Skeletal muscle tissue (tissue), 4 donors: Measurements from ENCODE around the gene GRAMD2A. TPM values are rescaled to one million over a fixed set of nuclear protein-coding genes. Genes with fewer than 3 reads are reported as not detected.

Source experiments
- H3K27ac ChIP-seq: one replicate; pipeline ENCODE4 v1.7.0; 2013; ENCODE audit warnings: mild to moderate bottlenecking, low read depth, low read length, inconsistent platforms
- H3K27me3 ChIP-seq, 3 donors: one replicate each; pipeline ENCODE4 v1.7.0; 2013; ENCODE audit warnings: low read length in 3 of 3; ENCODE audit not compliant: control insufficient read depth in 3 of 3, insufficient read depth in 3 of 3
- H3K36me3 ChIP-seq, 3 donors: one replicate each; pipeline ENCODE4 v1.7.0; 2013; ENCODE audit warnings: low read length in 3 of 3; ENCODE audit not compliant: control insufficient read depth in 3 of 3, insufficient read depth in 3 of 3
- H3K4me1 ChIP-seq, 3 donors: one replicate each; pipeline ENCODE4 v1.7.0; 2013; ENCODE audit warnings: low read length in 3 of 3, mild to moderate bottlenecking in 3 of 3; ENCODE audit not compliant: control insufficient read depth in 3 of 3, insufficient read depth in 3 of 3
- H3K4me3 ChIP-seq, 3 donors: one replicate each; pipeline ENCODE4 v1.7.0; 2013; ENCODE audit warnings: low read length in 3 of 3
- H3K9ac ChIP-seq, 3 donors: one replicate each; pipeline ENCODE4 v1.7.0; 2013; ENCODE audit warnings: low read length in 3 of 3, mild to moderate bottlenecking in 3 of 3, moderate library complexity in 2 of 3, low read depth in 1 of 3
- H3K9me3 ChIP-seq, 3 donors: one replicate each; pipeline ENCODE4 v1.7.0; 2013; ENCODE audit warnings: low read length in 3 of 3; ENCODE audit not compliant: control insufficient read depth in 3 of 3
- total RNA-seq: library from RNA; depleted of rRNA; stranded (reverse); fragments of >200 nt; gene quantifications from one replicate; pipeline ENCODE4 v1.2.3, GENCODE V29; 2014
- donor health status: Osteomylitis.

GRAMD2A gene
- total RNA-seq, 1 donor from 2014 or later = 2.1 TPM

DNA sequence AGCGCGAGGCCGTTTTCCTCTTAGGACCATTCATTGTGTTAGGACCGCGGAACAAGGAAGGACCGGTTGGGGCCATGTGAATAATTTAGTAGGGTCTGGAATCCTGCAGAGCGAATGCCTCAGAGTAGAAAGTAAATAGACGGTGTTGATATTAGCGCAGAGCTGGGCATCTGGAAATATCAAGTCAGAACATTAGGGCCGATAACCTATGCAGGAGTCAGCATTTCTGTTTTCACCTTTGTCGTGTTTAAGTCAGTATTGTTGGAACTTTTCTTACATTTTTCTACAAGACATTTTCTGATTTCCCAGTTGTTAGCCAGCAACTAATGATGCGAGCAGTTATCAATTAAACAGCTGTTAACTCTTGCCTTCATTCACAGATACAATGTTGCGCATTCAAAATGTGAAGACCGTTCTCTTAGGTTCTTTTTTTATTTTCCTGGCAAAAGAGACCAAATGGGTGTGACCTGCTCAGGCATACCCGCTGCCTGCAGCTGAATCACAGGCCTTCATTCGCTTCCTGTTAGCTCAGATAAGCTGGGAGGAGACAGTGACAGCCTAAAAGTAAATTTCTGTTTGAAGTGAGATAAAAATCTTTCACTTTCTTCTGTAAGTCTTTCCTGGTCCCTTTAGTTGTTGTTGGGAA, 34.4 kb upstream of the GRAMD2A start:
- peaks cover 26 to 42% (median 37%) of the 10 kb centered on the region in 3 donors for H3K4me1 ChIP-seq
- peak overlapping the region; percentile 84 to 98 (median 89) for H3K4me3 ChIP-seq
- H3K27me3 ChIP-seq = no peaks in the 10 kb centered on the region
- H3K9me3 ChIP-seq = no peaks in the 10 kb centered on the region
- H3K27ac ChIP-seq = peak overlapping the region; percentile 86
- peaks cover 0 to 2% (median 0%) of the 10 kb centered on the region in 3 donors for H3K36me3 ChIP-seq
- peak overlapping the region; percentile 82 to 90 (median 84) for H3K9ac ChIP-seq

DNA sequence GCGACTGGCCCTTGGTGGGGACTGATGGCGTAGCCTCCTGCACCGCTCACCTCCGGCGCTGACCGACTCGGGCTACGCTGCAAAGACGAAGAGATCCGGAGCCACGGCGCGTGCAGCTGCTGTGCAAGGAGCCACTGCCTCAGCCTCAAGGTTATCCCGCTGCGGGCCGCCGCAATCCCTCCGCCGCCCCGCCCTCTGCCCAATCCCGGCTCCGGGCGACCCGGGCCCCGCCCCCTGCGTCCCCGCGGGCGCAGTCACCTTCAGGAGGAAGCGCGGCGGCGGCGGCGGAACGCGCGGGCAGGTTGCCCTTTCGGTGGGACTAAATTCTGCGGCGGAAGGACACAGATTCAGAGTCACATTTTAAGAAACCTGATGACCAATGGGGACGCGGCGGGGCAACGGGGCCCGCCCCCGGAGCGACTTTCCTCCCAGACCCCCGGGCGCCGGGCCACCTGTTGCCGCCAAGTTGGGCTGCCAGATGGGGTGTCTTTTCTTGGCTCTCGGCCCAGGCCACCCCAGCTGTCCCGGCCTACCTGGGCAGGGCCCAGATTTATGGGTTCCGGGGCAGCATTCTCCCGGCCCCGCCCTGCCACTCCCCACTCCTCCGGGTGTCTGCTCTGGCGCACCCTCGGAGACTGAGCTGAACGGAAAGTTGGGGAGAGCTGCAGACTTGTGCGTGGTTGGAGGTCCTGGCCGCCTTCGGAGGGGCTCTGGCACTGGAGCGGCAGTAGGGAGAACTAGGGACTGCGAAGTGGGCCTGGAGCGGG, 33.7 kb upstream of the GRAMD2A start, which contains the start of gene PKM:
PKM (minus strand) TSS at position 125 of the 767 bp plus-strand sequence. CDS start 12,093 bp downstream, outside the sequence.
- peak within 1 kb of the TSS; percentile 82 to 99 (median 96) for H3K9ac ChIP-seq
- peaks cover 33 to 44% (median 42%) of the 10 kb centered on the region in 3 donors for H3K4me1 ChIP-seq
- H3K27ac ChIP-seq = peak within 1 kb of the TSS; percentile 86
- H3K27me3 ChIP-seq = no peaks in the 10 kb centered on the region
- H3K9me3 ChIP-seq = no peaks in the 10 kb centered on the region
- H3K36me3 ChIP-seq = peaks cover 0 to 2% (median 0%) of the 10 kb centered on the region in 3 donors
- peak within 1 kb of the TSS; percentile 84 to 98 (median 94) for H3K4me3 ChIP-seq

DNA sequence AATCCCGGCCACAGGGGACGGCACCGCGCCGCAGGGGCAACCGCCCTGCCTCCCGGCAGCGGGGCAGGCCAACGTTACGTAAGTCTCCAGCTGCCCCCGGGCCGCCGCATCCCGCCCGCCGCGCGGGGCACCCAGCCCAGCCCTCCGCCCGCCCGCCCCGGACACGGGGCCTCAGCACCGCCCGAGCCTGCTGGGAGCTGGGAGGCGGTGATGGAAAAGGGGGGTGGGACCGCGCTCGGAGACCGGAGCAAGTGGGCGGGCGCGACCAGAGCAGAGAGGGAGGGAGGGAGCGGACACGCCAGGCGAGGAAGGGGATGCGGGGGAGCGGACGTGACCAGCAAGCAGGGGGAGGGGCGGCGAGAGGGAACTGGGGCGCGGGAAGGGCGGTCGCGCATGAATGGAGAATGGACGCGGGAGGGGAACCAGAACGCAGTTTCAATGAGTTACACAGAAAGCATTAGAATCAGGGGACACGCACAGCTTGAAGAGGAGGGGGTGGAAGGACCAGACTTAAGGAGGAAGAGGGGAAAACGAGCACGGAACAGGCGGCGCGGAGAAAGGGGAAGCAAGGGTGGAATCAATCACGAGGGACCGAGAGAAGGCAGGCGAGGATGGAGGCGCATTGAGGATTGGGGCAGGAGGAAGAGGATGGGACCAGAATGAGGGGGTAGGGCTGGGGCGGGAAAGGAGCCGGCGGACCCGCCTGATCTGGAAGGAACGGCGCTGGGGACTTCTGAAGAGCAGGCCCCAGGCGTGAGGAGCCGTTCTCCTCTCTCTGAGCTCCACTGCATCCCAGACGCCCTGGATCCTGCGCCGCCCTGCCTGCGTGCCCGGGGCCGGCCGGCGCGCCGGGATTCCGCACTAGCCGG, 32.8 kb upstream of the GRAMD2A start:
- Histone ChIP-seq H3K27me3 (no peaks in the 10 kb centered on the region), H3K9ac (peak overlapping the region; percentile 82 to 99 (median 96)), H3K9me3 (no peaks in the 10 kb centered on the region), H3K36me3 (peaks cover 0 to 2% (median 0%) of the 10 kb centered on the region in 3 donors), H3K27ac (peak overlapping the region; percentile 86), H3K4me3 (peak overlapping the region; percentile 84 to 98 (median 94)), H3K4me1 (peaks cover 41 to 51% (median 49%) of the 10 kb centered on the region in 3 donors)

DNA sequence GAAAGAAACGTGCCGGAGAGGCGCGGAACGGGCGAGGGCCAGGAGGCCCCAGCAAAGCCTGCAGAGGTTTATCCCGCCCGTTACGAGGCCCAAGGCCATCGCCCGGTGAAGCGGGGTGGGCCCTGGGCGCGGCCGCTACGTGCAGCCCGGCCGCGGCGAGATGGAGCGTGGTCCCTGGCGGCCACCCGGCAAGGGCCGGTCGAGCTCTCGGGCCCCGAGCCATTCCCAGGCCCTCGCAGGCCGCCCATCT, 32.3 kb upstream of the GRAMD2A start:
- Histone ChIP-seq H3K27ac (peak overlapping the region; percentile 86), H3K9me3 (no peaks in the 10 kb centered on the region), H3K4me1 (peaks cover 43 to 51% (median 49%) of the 10 kb centered on the region in 3 donors), H3K4me3 (peak overlapping the region; percentile 84 to 98 (median 91)), H3K27me3 (no peaks in the 10 kb centered on the region), H3K9ac (peak overlapping the region; percentile 82 to 99 (median 96)), H3K36me3 (peaks cover 0 to 2% (median 0%) of the 10 kb centered on the region in 3 donors)

DNA sequence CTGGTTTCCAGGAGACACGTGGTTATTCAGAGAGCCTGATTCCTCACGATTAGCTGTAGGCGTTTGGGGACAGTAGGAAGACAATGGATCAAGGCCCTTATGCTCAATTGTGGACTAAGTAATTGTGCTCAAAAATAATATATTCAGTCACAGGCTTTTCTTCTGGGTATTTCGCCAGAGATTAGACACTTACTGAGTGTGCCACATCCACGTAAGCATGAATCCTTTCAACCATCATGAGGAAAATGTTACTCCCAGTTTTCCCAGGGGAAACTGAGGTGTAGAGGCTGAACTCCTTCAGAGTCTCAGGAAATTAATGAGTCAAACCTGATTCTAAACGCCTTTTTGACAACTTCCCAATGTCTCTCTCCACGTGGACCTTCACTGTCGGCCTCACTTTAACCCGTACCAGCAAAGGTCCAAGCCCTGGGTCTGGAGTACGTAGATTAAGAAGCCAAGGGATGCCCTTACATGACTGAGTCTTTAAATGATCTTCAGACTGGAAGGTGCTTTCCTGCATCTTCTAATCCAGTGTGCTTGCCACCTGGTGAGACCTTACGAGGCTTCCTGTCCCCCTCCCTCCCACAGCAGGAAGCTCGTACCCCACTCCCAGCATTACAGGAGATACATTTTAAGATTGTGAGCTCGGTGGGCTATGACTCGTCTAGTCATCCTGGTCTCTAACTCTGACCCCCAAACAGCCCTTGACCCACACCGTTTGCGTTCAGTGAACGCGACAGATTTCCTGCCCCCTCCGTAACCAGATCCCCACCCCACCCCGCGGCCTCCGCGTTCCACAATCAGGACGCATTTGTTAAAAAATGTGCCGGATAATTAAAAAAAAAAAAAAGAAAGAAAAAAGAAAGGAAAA, 31.7 kb upstream of the GRAMD2A start:
- Histone ChIP-seq H3K36me3 (peaks cover 0 to 2% (median 0%) of the 10 kb centered on the region in 3 donors), H3K4me1 (peaks cover 46 to 55% (median 53%) of the 10 kb centered on the region in 3 donors), H3K9me3 (no peaks in the 10 kb centered on the region)

DNA sequence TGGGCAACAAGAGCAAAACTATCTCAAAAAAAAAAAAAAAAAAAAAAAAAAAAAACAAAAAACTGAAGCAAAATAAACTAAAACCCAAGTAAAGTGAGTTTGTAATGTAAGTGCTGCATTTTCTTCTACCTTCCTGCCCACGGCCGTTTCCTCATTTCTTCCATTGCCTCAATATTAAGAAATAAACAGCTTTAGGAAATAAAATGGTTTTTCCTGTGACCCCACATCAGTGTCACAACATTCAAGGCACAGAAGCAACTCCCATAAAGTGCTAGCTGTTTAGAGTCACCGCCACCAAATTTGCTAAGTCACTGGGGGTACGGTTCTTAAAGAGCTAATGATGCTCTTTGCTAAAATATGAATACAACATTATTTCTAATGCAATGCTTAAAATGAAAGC, 30.1 kb upstream of the GRAMD2A start:
- H3K4me3 ChIP-seq = peak overlapping the region; percentile 59 to 91 (median 84)
- no peaks in the 10 kb centered on the region for H3K27me3 ChIP-seq
- H3K9ac ChIP-seq = peak overlapping the region; percentile 82 to 99 (median 96)
- H3K27ac ChIP-seq = peak overlapping the region; percentile 86
- H3K4me1 ChIP-seq = peaks cover 61 to 67% (median 66%) of the 10 kb centered on the region in 3 donors
- peaks cover 0 to 2% (median 0%) of the 10 kb centered on the region in 3 donors for H3K36me3 ChIP-seq
- H3K9me3 ChIP-seq = no peaks in the 10 kb centered on the region

More for the DNA sequence above, 31.7 kb upstream of the GRAMD2A start:
- H3K9ac ChIP-seq = peak overlapping the region; percentile 82 to 99 (median 96)
- H3K27me3 ChIP-seq = no peaks in the 10 kb centered on the region
- H3K4me3 ChIP-seq = peak overlapping the region; percentile 84 to 98 (median 91)
- peak overlapping the region; percentile 86 for H3K27ac ChIP-seq

DNA sequence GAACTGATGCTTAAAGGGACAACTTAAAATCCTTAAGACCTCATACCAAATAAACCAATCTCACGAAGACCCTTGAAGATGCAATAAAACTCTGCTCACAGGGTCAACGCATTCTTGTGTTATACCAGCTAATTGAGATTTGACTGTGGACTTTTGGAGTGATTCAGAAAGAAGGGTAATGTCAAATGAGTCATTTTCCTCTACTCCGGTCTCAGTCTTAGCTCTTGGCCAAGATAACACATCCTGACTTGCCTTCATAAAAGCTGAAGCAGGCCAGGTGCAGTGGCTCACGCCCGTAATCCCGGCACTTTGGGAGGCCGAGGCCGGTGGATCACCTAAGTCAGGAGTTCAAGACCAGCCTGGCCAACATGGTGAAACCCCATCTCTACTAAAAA, 29.6 kb upstream of the GRAMD2A start:
- peak overlapping the region; percentile 48 to 84 (median 66) for H3K4me3 ChIP-seq

DNA sequence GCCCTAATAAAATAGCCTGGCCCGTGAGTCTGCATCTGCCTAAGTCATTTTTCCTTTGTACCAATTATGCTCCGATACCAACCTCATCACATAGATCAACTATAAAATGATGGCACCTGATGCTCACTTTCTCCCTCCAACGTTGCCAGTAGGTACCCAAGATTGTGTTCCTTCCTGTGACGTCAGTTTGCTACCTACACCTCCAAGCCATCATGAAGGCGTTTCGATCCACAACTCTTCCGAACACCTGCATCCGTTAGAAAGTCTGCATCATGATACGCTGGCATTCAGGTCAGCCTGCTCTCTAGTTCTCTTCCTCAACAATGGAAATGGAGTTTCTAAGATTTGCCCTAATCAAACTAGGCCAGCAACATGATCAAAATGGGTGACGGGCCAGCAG, 25.7 kb upstream of the GRAMD2A start:
- Histone ChIP-seq H3K4me3 (peak overlapping the region in 1 of 3 donors; percentile 16), H3K9me3 (no peaks in the 10 kb centered on the region), H3K27me3 (no peaks in the 10 kb centered on the region), H3K36me3 (peaks cover 8 to 11% (median 10%) of the 10 kb centered on the region in 3 donors), H3K4me1 (peaks cover 79 to 85% (median 82%) of the 10 kb centered on the region in 3 donors), H3K9ac (no peak overlapping the region), H3K27ac (peak overlapping the region; percentile 77)

More for the DNA sequence above, 29.6 kb upstream of the GRAMD2A start:
- Histone ChIP-seq H3K9me3 (no peaks in the 10 kb centered on the region), H3K27me3 (no peaks in the 10 kb centered on the region), H3K27ac (peak overlapping the region; percentile 86), H3K4me1 (peaks cover 63 to 68% (median 66%) of the 10 kb centered on the region in 3 donors), H3K36me3 (peaks cover 0 to 2% (median 0%) of the 10 kb centered on the region in 3 donors), H3K9ac (peak overlapping the region; percentile 29 to 99 (median 48))

DNA sequence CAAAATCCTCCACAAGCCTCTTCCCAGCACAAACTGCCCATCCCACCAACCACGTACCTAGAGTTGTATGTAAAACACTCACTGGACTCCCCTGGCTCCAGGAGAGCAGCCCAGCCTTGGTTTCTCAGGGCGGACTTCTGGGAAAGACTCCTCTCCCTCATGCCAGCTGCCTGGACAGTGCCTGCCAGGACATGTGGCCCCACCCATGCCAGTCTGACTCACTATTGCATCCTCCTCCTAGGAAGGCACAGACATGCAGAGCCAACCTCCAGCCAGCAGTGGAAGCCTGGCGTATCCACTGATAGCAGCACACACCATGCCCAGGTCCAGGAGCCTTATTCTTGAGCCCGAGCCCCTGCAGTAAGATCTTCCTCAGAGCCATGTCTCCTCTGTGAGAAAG, 24.8 kb upstream of the GRAMD2A start:
- peaks cover 72 to 80% (median 77%) of the 10 kb centered on the region in 3 donors for H3K4me1 ChIP-seq
- H3K9me3 ChIP-seq = no peaks in the 10 kb centered on the region
- H3K27ac ChIP-seq = peak overlapping the region; percentile 77
- peak overlapping the region; percentile 38 to 57 (median 46) for H3K4me3 ChIP-seq
- H3K36me3 ChIP-seq = peaks cover 12 to 18% (median 15%) of the 10 kb centered on the region in 3 donors
- no peaks in the 10 kb centered on the region for H3K27me3 ChIP-seq
- H3K9ac ChIP-seq = peak overlapping the region; percentile 48 to 67 (median 51)
